GM19468 (cell line): Measurements from ENCODE around the gene VPS16.
"Not testable (repeated sequence)": the region's sequence is repeated elsewhere in the genome, so short reads cannot be mapped to it uniquely, and the experiment has no call there.

Source experiments
- ATAC-seq: cut with Tn5 transposase; IDR thresholded peaks from one replicate; pipeline ENCODE4 v1.9.1; 2021; ENCODE audit warnings: mild to moderate bottlenecking, moderate library complexity, moderate number of reproducible peaks; ENCODE audit not compliant: unreplicated experiment; ENCODE audit errors: extremely low read depth

Gene VPS16

GRCh38 chr20:2890742-2891141 lies 50.2 kb downstream of the VPS16 start:
- no peak for ATAC-seq

- ATAC-seq = no peak
These were observed 50.8 kb downstream of the VPS16 start for GRCh38 chr20:2891343-2891742.

DNA sequence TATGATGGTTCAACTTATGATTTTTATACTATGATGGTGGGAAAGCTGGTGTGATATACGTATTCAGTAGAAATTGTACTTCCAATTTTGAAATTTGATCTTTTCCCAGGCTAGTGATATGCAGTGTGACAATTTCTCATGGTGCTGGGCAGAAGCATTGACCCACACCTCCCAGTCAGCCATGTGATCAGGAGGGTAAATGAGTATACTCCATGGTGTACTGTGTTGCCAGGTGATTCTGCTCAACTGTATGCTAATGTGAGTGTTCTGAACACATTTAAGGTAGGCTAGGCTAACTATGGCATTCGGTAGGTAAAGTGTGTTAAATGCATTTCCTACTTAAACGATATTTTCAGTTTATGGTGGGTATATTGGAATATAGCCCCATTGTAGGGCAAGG lies 51.8 kb downstream of the VPS16 start:
- ATAC-seq = no peak

DNA sequence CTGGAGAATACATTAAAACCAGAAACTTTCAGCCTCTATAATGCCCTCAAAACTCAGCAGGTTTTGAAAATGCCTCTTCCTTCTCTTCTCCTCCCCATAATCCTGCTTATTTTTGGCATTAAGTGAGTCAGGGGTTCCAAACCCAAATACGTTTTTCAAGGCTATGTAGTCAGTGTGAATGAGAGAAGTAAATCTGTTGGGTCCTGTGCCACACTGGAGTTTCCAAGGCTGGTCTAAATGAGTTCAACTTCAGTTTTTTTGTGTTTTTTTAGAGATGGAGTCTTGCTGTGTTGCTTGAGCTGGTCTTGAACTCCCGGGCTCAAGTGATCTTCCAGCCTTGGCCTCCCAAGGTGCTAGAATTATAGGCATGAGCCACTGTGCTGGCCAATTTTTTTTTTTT lies 53.7 kb downstream of the VPS16 start:
- no peak for ATAC-seq

DNA sequence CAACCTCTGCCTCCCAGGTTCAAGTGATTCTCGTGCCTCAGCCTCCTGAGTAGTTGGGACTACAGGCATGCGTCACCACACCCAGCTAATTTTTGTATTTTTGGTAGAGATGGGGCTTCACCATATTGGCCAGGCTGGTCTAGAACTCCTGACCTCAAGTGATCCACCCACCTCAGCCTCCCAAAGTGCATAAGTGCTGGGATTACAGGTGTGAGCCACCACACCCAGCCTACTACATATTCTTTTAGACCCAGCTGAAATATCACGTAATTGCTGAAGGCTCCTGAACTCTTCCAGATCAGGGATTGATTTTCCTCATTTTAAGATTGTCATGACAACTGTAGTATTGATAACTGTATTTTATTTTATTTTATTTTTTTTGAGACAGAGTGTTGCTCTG lies 54.6 kb downstream of the VPS16 start:
- ATAC-seq = not testable (repeated sequence)

DNA sequence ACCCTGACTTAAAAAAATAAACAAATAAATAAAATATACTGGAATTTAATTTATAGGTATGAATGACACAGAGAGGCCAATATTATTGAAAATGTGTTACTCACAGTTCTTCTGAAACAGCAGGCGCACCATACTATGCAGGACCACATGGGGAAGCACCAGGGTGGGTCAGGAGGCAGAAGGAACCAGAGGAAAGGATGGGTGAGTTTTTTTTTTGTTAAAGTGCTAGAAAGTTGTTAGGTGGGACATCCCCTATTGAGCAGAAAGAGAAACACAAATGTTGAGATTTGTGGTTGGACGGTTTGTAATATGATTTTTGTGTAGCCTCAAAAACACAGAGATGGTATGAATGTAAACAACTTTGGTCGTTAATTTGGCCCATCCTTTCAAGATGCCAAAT lies 58.7 kb downstream of the VPS16 start:
- ATAC-seq = no peak

DNA sequence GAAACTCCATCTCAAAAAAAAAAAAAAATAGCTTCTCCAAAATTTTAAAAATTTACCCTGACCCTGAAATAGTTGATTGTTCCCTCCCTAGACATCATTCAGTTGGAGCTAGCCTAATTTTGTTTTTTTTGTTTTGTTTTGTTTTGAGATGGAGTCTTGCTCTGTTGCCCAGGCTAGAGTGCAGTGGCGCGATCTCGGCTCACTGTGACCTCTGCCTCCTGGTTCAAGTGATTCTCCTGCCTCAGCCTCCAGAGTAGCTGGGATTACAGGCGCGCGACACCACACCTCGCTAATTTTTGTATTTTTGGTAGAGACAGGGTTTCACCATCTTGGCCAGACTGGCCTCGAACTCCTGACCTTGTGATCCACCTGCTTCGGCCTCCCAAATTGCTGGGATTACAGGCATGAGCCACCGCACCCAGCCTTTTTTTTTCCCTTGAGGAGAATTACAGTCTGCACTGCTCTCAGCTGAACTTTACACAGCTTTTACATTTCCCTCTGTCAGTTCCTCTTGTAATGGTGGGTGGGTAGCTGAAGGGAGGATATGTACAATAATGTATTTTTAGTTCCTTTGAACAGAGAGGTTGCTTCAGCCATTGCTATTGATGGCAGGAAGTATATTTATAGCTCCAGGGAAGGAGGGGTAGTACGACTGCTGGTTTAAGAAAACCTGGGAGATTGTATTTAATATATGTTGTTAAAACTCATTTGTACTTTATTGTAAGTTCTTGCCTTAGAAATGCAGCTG lies 60.5 kb downstream of the VPS16 start:
- no peak for ATAC-seq

DNA sequence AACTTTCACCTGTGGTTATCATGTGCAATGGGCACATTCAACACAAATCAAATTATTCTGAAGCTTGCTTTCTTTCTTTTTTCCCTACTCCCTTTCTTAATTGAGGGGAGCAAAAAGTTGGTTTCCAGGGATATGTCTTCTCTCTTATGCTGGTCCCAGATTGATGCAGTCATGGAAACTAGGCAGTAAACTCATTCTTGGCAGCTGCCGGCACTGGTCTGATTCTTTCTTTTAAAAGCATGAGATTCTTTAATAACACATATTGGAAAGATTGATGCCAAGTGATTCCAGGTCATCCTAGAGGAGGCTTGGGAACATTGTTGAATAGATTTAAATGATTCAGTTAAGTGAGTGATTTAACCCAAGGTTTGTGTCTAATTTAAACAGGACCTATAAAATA lies 61.7 kb downstream of the VPS16 start:
- ATAC-seq = no peak

DNA sequence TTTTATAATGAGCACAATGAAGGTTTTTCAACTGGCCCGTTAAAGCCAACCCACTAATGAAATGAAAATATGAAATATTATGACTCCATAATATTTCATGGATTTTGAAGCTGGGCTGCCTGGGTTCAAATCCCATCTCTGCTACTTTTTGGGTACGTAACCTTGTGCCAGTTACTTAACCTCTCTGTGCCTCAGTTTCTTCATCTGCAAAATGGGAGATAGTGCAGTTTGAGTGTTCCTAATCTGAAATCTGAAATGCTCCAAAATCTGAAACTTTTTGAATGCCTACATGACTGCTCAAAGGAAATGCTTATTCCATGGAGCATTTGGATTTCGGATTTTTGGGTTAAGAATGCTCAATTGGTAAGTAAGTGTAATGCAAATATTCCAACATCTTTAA lies 62.3 kb downstream of the VPS16 start:
- ATAC-seq = no peak

DNA sequence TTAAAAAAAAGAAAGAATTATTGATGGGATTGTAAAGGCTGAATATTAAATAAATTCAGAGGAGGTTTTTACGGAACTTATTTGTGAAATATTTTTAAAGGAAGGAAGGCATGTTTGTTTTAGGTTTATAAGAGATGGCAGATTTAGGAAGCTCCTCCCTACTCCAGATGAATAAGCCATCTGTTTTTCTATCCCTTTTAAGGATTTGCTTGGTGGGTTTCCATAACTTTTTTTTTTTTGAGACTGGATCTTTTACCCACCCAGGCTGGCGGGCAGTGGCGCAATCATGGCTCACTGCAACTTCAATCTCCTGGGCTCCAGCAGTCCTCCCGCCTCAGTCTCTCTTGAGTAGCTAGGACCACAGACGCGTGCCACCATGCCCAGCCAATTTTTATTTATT lies 63.1 kb downstream of the VPS16 start:
- no peak for ATAC-seq

DNA sequence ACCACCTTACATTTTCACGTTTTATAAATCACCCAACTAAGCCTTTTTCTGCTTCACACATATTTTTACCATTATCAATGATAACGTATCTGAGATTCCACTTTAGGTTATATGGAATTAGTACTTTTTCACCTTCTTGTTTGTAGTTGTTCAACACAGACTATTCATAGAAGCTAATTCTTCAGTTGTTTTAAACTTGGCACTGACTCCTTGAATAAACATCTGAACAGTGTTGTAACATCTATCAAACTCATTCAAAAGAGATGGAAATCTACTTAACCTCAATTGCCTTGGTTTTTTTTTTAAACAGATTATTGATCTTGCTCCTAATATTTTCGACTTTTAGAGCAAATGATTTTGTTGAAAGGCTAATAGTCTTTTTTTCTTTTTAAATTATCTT lies 67.0 kb downstream of the VPS16 start:
- no peak for ATAC-seq

GRCh38 chr20:2909953-2910352 lies 69.4 kb downstream of the VPS16 start:
- no peak for ATAC-seq

- ATAC-seq = no peak
These were observed 70.7 kb downstream of the VPS16 start for GRCh38 chr20:2911200-2911599.

- no peak for ATAC-seq
These were observed 73.6 kb downstream of the VPS16 start for GRCh38 chr20:2914160-2914559.
